ENCODE measurements around the gene LDB2.

The LDB2 gene

GRCh38 chr4:16916719-16917337, 18.4 kb upstream of the LDB2 start:
- TF ChIP-seq, protein P1, sequence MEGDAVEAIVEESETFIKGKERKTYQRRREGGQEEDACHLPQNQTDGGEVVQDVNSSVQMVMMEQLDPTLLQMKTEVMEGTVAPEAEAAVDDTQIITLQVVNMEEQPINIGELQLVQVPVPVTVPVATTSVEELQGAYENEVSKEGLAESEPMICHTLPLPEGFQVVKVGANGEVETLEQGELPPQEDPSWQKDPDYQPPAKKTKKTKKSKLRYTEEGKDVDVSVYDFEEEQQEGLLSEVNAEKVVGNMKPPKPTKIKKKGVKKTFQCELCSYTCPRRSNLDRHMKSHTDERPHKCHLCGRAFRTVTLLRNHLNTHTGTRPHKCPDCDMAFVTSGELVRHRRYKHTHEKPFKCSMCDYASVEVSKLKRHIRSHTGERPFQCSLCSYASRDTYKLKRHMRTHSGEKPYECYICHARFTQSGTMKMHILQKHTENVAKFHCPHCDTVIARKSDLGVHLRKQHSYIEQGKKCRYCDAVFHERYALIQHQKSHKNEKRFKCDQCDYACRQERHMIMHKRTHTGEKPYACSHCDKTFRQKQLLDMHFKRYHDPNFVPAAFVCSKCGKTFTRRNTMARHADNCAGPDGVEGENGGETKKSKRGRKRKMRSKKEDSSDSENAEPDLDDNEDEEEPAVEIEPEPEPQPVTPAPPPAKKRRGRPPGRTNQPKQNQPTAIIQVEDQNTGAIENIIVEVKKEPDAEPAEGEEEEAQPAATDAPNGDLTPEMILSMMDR (IDR thresholded peaks at IDR 0.05; ENCODE audit: low read depth, low read length): peak; percentile 97
- DNase-seq (ENCODE audit: low read depth in 2 of 2): peak; percentile 36 to 73
- H3K4me3 ChIP-seq (replicated peaks in 1 of 2; ENCODE audit: low read depth in 2 of 2, low read length in 2 of 2): no peak overlapping the region

DNA sequence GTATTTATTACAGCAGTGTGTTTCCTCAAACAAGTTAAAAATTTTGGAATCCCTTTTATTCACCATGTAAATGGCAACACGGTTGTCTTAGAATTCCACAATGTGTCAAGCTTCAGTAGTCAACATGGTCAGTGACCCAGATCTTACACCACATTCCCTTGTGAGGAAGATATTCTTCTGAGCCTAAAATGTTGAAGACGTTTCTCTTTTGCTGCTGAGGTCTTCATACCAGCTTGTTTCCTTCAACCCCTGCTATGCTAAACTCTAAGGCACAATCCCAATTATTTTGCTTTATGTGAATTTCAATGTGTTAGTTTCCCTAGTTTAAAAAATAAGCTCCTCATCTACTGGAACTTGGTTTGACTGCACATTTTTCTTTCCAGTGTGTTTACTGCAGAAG, 17.6 kb upstream of the LDB2 start:
- TF ChIP-seq, protein P1 (IDR thresholded peaks at IDR 0.05; ENCODE audit: low read depth, low read length): no peak
- no peak for DNase-seq (ENCODE audit: low read depth in 2 of 2)
- H3K4me3 ChIP-seq (replicated peaks in 1 of 2; ENCODE audit: low read depth in 2 of 2, low read length in 2 of 2): no peak overlapping the region

DNA sequence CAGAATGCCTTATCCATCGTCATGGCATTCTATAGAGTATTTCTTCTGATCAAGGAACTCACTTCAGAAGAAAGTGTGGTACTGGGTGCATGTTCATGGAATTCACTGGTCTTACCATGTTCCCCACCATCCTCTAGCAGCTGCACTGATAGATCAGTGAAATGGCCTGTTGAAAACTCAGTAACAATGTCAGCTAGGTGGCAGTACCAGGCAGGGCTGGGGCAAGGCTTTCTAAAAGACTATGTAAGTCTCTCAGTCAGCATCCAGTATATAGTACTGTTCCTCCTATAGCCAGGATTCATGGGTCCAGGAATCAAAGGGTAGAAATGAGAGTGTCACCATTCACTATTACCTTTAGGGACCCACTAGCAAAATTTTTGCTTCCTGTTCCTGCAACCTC, 15.8 kb upstream of the LDB2 start:
- no peak overlapping the region for H3K4me3 ChIP-seq (replicated peaks in 1 of 2; ENCODE audit: low read depth in 2 of 2, low read length in 2 of 2)
- TF ChIP-seq, protein P1 (IDR thresholded peaks at IDR 0.05; ENCODE audit: low read depth, low read length): peak; percentile 29
- DNase-seq (ENCODE audit: low read depth in 2 of 2): peak; percentile 34 to 72

- TF ChIP-seq, protein P1 (IDR thresholded peaks at IDR 0.05; ENCODE audit: low read depth, low read length): no peak
- DNase-seq (ENCODE audit: low read depth in 2 of 2): no peak
- no peak overlapping the region for H3K4me3 ChIP-seq (replicated peaks in 1 of 2; ENCODE audit: low read depth in 2 of 2, low read length in 2 of 2)
Observed at GRCh38 chr4:16912896-16913295, 14.5 kb upstream of the LDB2 start.

DNA sequence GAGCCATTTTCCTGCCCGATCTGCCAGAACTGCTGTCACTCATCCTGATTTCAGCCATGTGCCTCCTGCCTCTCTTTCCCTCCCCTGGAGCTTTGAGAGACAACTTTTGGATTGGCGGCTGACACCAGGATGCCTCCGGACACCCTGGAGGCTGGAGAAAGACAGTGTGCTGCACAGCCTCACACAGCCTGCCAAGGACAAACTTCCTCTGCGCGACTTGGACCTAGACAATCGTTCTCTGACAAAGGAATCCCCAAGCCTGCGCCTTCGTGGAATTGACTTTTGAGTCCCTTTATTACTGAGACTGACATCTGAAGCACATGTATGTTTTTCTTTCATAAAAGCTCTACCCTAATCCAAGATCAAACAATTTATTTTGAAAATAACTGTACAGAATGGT, 10.8 kb upstream of the LDB2 start:
- DNase-seq (ENCODE audit: low read depth in 2 of 2): no peak
- no peak overlapping the region for H3K4me3 ChIP-seq (replicated peaks in 1 of 2; ENCODE audit: low read depth in 2 of 2, low read length in 2 of 2)
- TF ChIP-seq, protein P1 (IDR thresholded peaks at IDR 0.05; ENCODE audit: low read depth, low read length): no peak

DNA sequence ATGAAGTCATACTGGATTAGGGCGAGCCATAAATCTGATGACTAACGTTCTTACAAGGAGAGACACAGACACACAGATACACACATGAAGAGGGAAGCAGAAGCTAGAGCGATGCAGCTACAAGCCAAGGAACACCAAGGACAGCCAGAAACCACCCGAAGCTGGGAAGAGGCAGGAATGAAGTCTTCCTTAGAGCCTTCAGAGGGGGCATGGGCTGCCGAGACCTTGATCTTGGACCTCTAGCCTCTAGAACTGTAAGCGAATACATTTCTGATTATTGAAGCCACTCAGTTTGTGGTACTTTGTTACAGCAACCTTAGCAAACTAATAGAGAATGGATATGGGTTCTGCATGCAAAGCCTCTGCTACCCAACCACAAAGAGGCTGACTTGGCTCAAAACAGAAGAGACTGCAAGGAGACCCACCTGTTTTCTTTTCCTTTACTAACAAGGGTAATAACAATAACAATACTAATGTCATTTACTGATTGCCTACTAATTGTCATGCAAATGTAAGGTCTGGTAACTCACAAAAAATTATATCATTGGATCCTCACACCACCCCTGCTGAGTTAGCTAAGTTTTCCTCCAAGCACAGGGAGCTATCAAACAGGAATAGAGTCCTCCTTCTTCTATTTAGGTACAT, 10.1 kb upstream of the LDB2 start:
- DNase-seq (ENCODE audit: low read depth in 2 of 2): no peak
- TF ChIP-seq, protein P1 (IDR thresholded peaks at IDR 0.05; ENCODE audit: low read depth, low read length): no peak
- no peak overlapping the region for H3K4me3 ChIP-seq (replicated peaks in 1 of 2; ENCODE audit: low read depth in 2 of 2, low read length in 2 of 2)
